ENCODE results near the gene PWWP2A.
A peak's percentile ranks its signal among the peaks of the same experiment; 100 is the strongest.

Gene PWWP2A

DNA sequence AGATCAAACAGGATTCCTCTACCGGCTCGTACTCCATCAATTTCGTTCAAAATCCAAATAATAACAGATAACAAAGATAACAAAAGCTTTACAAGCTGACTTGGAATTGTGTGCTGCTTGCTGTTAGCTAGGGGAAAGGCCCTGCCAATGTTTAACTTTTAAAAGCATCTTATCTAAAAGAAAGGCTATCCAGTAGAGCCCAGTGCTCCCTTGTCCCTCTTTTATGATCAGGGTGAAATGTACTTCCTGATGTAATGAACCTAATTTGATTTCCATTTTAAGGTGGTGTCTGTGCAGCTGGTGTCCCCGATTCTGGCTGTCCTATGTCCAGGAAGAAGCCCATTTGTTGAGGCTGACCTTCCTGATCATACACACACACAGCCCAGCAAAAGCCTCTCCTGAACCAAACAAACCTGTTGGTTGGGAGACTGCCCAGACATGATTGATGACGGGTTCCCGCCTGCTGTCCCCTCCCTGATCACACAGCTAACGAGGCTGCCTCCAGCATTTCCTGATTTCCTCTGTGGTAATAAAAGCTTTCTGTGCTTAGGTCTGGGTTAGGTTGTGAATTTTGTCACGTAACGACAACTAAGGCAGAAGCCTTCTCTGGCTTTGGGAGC, 54.1 kb downstream of the PWWP2A start:
- DNase-seq (ENCODE audit: low read depth), result no peak
- TF ChIP-seq CTCF (conservative IDR thresholded peaks at IDR 0.05; ENCODE audit: control insufficient read depth, insufficient read depth, low read depth, low read length), result no peak
- H3K4me3 ChIP-seq (ENCODE audit: control insufficient read depth, low read depth, low read length), result no peak overlapping the region

DNA sequence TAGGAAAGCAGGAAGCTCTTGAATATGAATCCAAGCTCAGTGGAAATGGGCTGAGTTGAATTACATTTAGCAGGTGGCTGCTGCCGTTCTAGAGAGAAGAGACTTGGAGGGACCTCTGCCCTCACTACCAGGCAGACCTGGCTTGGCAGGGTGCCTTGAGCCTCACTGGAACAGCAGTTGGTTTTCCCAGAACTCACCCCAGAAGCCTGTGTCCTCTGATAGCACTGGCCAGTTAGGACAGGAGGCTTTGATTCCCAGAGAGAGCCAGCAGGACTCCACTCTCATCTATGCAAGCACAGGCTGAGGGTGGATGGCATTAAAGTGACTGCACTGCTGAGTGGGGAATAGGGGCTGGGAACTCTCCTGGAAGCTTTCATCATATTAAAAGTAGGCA, 54.8 kb downstream of the PWWP2A start:
- no peak for DNase-seq (ENCODE audit: low read depth)
- no peak overlapping the region for H3K4me3 ChIP-seq (ENCODE audit: control insufficient read depth, low read depth, low read length)
- TF ChIP-seq CTCF (conservative IDR thresholded peaks at IDR 0.05; ENCODE audit: control insufficient read depth, insufficient read depth, low read depth, low read length), result no peak

DNA sequence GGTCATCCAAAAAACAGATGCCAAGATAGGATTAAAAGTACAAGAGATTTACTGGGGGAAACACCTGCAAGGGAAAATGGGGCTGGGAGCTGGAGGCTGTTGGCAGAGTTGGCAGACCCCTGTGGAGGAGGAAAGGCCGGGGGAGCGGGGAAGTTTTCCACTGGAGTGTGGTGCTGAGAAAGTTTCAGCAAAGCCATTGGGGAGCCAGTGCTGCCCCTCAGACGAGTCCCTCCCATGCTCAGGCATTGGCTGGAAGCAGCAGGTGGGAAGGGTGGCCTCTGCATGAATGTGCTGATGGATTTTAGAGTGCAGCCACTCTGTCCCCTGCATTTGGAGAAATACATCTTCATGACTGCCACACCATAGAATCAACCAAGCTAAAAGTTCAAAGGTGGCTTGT, 57.5 kb downstream of the PWWP2A start:
- no peak for TF ChIP-seq CTCF (conservative IDR thresholded peaks at IDR 0.05; ENCODE audit: control insufficient read depth, insufficient read depth, low read depth, low read length)
- H3K4me3 ChIP-seq (ENCODE audit: control insufficient read depth, low read depth, low read length), result no peak overlapping the region
- DNase-seq (ENCODE audit: low read depth), result no peak

DNA sequence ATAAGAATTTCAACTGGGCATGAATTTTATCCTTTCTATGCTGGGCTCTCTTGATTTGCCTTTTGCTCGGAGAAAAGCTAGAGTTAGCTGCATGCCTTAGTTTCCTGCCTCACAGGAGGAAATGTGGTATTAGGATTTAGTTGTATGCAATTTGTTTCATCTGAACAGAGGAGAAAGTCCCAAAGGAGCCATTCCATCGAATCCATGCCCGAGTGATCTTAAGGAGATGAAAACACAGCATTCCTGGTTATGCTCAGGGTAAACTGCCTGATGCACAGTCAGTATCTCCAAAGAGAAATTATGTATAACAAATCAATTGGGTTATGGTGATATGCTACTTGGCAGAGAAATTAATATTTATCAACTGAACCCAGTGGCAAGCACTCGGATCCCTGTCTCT, 59.2 kb downstream of the PWWP2A start:
- H3K4me3 ChIP-seq (ENCODE audit: control insufficient read depth, low read depth, low read length), result no peak overlapping the region
- no peak for DNase-seq (ENCODE audit: low read depth)
- TF ChIP-seq CTCF (conservative IDR thresholded peaks at IDR 0.05; ENCODE audit: control insufficient read depth, insufficient read depth, low read depth, low read length), result no peak

DNA sequence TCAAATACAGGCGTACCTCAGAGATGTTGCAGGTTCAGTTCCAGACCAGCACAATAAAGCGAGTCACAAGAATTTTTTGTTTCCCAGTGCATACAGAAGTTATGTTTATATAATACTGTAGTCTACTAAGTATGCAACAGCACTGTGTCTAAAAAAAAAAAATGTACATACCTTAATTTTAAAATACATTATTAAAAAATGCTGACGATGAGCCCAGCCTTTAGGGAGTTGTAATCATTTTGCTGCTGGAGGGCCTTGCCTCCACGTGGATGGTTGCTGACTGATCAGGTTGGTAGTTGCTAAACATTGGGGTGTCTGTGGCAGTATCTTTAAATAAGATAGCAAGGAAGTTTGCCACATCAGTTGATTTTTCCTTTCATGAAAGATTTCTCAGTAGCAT, 62.0 kb downstream of the PWWP2A start:
- no peak for TF ChIP-seq CTCF (conservative IDR thresholded peaks at IDR 0.05; ENCODE audit: control insufficient read depth, insufficient read depth, low read depth, low read length)
- DNase-seq (ENCODE audit: low read depth), result no peak
- H3K4me3 ChIP-seq (ENCODE audit: control insufficient read depth, low read depth, low read length), result no peak overlapping the region

DNA sequence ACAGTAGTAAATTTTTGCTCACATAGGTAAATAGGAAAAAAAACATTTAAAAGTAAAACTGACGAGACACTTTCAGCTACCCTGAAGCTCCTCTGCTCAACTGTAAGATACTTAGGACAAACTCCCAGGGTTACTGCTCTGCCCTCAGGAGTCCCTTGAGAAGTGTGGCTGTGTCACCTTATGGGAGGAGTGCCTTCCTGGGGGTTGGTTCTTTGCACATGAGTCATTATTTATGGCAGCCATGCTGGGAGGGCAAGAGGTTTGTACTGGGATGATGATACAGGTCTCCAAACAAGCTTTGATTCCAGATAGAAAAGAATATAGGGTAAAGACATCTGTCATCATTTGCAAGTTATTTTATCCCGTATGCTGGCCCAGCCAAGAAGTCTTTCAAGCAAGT, 64.4 kb downstream of the PWWP2A start:
- no peak for TF ChIP-seq CTCF (conservative IDR thresholded peaks at IDR 0.05; ENCODE audit: control insufficient read depth, insufficient read depth, low read depth, low read length)
- no peak overlapping the region for H3K4me3 ChIP-seq (ENCODE audit: control insufficient read depth, low read depth, low read length)
- DNase-seq (ENCODE audit: low read depth), result peak; percentile 43

DNA sequence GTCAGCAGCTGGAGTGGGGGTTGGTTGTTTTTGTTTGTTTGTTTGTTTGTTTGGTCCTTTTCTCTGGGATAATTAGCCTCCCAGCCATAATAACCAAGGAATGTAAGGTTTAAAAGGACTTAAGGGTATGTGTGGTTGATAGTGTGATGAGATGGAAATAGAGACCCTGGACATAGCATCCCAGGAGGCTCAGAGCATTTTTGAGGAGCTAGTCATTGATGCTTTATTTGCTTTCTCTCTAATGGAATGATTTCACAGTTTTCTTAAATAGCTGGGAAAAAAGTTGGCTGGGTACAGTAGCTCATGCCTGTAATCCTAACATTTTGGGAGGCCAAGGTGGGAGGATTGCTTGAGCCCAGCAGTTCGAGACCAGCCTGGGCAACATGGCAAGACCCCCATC, 65.2 kb downstream of the PWWP2A start:
- no peak overlapping the region for H3K4me3 ChIP-seq (ENCODE audit: control insufficient read depth, low read depth, low read length)
- no peak for TF ChIP-seq CTCF (conservative IDR thresholded peaks at IDR 0.05; ENCODE audit: control insufficient read depth, insufficient read depth, low read depth, low read length)
- DNase-seq (ENCODE audit: low read depth), result peak; percentile 9
